ENCODE measurements around the gene SBSN. TPM values are rescaled to one million over a fixed set of nuclear protein-coding genes. Genes with fewer than 3 reads are reported as not detected.

The SBSN gene, protein sequence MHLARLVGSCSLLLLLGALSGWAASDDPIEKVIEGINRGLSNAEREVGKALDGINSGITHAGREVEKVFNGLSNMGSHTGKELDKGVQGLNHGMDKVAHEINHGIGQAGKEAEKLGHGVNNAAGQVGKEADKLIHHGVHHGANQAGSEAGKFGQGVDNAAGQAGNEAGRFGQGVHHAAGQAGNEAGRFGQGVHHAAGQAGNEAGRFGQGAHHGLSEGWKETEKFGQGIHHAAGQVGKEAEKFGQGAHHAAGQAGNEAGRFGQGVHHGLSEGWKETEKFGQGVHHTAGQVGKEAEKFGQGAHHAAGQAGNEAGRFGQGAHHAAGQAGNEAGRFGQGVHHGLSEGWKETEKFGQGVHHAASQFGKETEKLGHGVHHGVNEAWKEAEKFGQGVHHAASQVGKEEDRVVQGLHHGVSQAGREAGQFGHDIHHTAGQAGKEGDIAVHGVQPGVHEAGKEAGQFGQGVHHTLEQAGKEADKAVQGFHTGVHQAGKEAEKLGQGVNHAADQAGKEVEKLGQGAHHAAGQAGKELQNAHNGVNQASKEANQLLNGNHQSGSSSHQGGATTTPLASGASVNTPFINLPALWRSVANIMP
- total RNA-seq (2014; rRNA removed; shearing (Covaris generic); ENCODE audit: low replicate concordance), result 0.30 TPM in 1 of 2 replicates, not detected in the other

DNA sequence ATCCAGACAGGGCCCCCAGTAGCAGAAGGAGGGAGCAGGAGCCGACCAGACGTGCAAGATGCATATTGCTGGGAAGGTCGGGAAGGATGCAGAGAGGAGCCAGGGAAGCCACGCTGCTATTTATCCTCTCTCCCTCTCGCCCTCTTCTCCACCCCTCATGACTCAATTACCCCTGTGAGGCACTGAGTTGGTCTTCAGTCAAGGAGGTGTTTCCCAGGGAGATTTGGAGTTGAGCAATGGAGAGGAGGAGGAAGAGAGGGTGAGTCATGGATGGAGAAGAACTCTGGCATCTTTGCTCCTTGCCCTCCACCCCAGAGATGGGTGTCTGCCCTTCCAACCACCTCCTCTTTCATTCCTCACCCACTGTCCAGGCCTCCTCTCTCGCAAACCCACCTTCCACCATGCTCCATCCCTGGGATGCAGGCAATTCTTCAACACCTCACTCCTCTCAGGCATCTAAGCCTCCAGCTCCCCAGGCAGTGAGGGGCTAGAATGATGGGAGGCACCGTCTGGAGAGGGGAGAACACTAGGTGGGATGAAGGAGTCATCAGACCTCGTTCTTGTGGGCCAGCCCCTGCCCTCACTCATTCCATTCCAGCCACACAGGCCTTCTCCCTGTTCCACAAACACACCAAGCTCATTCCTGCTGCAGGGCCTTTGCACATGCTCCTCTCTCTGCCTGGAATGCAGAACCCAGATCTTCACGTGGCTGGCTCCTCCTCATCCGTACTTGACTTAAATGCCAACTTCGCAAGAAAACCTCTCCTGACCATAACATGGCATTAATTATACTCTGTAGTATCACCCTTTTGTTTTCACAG is at the start of gene SBSN:
Gene SBSN, minus strand, starts transcription at position 94 of the 821 bp plus-strand sequence. Its CDS starts 30 bp downstream, at position 64.
- DNase-seq, result peak; percentile 63

DNA sequence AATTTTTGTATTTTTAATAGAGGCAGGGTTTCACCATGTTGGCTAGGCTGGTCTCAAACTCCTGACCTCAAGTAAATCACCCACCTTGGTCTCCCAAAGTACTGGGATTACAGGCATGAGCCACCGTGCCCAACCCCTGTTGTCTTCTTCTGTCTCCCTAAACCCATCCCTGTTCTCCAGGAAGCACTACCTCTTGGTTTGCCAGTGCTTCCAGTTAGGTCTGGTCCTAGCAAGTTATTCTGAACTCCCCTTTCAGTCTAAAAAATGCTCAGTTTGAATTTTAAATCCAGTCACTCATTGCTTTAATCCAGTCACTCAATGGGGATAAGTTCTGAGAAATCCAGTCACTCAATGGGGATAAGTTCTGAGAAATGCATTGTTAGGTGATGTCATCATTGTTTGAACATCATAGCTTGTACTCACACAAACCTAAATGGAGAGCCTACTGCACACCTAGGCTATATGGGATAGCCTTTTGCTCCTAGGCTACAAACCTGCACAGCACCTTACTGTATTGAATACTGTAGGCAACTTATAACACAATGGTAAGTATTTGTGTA is 43.4 kb upstream of the SBSN start:
- H3K36me3 ChIP-seq, result no peaks in the 10 kb centered on the region
- H3K27me3 ChIP-seq, result peaks cover 8% of the 10 kb centered on the region; the same call in 1 of the 2 replicates
- DNase-seq, result no peak
- H3K9me3 ChIP-seq, result peaks cover 14% of the 10 kb centered on the region
- H3K4me3 ChIP-seq, result no peak overlapping the region

More for the DNA sequence above, at the start of gene SBSN:
- H3K36me3 ChIP-seq, result no peaks in the 10 kb centered on the region
- no peaks in the 10 kb centered on the region for H3K9me3 ChIP-seq
- no peak within 1 kb of the TSS for H3K4me3 ChIP-seq
- peaks cover 8% of the 10 kb centered on the region; the same call in 1 of the 2 replicates for H3K27me3 ChIP-seq

DNA sequence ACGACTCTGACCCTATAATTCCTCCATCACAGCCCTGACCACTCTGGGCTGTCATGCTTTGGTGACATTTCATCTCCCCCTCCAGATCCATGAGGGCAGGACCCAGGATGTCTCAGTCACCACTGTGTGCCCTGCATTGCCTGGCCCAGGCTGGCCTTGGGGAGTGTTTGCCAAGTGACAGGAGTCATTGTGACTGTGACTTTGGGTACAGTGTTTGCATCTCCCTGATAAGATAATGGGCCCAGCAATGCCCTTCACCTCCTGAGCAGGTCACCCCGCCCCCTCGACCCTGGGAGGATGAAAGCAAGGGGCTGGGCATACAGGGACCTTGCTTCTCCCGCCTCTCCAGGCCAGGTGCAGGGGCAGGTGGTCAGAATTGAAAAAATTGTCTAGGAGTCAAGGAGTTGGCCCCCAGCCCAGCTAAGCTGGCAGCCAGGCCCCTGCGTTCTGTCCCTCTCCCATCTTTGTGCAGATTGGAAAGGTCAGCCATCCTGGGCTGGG is 41.2 kb upstream of the SBSN start:
- no peak for DNase-seq
- Histone ChIP-seq H3K36me3 (no peaks in the 10 kb centered on the region), H3K4me3 (no peak overlapping the region), H3K9me3 (no peaks in the 10 kb centered on the region), H3K27me3 (peaks cover 9% of the 10 kb centered on the region; the same call in 1 of the 2 replicates)

DNA sequence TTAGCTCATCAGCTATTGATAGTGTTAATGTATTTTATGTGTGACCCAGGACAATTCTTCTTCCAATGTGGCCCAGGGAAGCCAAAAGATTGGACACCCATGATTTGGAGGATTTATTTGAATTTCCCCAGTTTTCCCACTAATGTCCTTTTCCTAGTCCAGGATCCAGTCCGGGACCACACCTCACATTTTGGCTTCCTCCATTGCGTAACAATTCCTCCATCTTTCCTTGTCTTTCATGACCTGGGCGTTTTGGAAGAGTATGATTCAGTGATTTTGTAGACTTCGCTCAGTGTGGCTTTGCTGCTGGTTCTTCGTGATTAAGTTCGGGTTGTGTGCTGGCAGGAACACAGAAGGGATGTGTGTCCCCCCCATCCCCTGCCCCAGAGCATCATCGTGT is 38.6 kb upstream of the SBSN start:
- no peak overlapping the region for H3K4me3 ChIP-seq
- DNase-seq, result no peak
- no peaks in the 10 kb centered on the region for H3K36me3 ChIP-seq

DNA sequence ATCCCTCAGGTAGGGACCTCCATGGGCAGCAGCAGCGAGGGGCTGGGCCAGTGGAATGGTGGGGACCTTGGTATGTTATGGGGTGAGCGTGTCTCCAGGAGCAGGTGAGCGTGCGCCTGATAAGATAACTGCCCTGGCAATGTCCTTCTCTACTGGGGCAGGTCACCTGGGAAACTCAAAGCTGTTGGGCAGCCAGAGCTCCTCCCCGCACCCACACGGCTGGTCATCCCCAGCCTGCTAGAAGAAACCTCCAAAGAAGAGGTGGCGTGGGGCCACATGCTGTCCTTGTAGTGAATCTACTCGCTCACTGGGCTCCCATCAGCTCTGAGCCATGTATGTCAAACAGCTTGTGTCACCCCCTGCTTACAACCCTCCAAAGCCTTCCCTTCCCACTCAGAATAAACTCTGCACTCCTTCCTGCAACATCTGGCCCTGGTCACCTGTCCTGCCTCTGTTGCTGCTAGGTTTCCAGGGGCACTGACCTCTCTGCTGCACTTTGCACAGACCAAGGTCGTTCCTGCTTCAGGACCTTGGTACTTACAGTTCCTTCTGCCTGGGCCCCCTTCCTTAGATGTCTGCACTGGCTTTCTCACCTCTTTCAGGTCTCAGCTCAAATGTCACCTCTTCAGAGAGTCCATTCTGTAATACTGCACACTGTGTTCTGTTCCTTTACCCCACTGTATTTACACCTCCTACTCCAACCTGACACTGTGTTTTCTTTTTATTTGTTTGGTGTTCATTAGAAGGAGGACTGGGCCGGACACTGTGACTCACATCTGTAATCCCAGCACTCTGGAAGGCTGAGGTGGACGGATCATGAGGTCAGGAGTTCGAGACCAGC is 37.1 kb upstream of the SBSN start:
- Histone ChIP-seq H3K27me3 (peaks cover 6% of the 10 kb centered on the region), H3K4me3 (no peak overlapping the region), H3K9me3 (no peaks in the 10 kb centered on the region), H3K36me3 (no peaks in the 10 kb centered on the region)
- DNase-seq, result no peak

More for the DNA sequence above, 38.6 kb upstream of the SBSN start:
- Histone ChIP-seq H3K27me3 (peaks cover 9% of the 10 kb centered on the region), H3K9me3 (no peaks in the 10 kb centered on the region)

DNA sequence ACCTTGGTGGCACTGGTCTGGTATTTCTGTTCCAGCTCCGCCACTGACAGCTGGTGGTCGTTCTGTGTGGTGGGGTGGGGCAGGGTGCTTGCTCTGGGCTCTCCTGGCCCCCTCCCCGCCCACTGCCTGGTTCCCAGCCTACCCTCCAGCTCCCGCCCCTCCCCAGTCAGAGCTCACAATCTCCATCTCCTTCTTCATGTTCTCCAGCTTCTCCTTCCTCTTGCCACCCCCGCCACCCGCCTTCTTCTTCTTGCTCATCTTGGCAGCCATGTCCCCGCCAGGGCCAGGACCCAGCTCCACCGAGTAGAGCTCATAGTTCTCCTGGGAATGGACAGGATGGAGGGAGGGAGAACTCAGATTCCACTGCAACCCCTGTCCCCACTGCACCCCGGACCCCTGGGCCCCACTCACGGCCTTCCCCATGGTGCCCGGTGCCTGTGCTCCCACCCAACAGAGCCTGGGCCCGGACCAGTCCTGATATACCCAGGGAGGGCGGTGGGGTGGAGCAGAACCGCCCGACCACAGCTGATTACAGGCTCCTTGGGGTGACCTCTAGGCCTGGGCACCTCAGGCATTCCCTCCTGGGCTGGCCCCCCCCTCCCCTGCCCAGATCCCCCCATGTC is 35.2 kb upstream of the SBSN start, which contains the start of gene ATP4A:
Gene ATP4A, minus strand, starts transcription at position 452 of the 623 bp plus-strand sequence. Its CDS starts 29 bp downstream, at position 423.
- Histone ChIP-seq H3K27me3 (peaks cover 23% of the 10 kb centered on the region), H3K4me3 (no peak within 1 kb of the TSS), H3K9me3 (no peaks in the 10 kb centered on the region), H3K36me3 (no peaks in the 10 kb centered on the region)
- DNase-seq, result no peak

DNA sequence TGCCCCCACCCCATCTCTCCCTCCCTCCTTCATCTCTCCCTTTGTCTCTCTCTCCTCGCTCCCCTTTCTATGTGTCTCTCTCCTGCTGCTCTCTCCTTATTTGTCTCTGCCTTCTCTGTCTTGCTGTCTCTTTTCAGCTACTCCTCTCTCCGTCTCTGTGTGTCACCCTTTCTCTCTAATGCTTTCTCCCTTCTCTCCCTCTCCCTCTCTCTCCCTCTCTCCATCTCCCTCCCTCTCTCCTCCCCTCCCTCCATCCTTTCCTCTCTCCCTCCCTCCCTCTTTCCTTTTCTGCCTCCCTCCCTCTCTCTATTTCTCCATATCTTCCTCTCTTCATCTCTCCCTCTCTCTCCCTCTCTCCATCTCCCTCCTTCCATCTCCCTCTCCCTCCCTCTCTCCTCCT is 34.7 kb upstream of the SBSN start:
- Histone ChIP-seq H3K4me3 (no peak overlapping the region), H3K36me3 (no peaks in the 10 kb centered on the region), H3K27me3 (peaks cover 25% of the 10 kb centered on the region), H3K9me3 (no peaks in the 10 kb centered on the region)
- DNase-seq, result no peak

DNA sequence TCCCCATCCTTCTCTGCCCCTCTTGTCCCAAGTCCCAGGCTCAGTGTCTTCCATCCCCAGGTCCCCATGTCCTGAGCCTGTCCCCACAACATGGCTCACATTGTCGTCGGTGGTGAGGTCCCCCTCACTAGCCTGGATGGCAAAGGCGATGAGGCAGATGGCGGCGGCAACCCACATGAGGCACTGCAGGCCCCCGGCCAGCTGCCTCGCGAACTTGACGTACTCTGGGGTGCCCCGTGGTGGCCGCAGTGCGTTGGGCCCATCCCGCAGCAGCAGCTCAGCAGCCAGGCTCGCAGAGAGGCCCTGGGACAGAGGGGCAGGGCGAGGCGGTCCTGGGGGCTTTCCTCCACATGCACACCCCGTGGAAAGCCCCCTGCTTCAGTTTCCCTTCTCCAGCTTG is 34.2 kb upstream of the SBSN start:
- Histone ChIP-seq H3K36me3 (no peaks in the 10 kb centered on the region), H3K27me3 (peaks cover 25% of the 10 kb centered on the region), H3K9me3 (no peaks in the 10 kb centered on the region), H3K4me3 (no peak overlapping the region)
- no peak for DNase-seq

DNA sequence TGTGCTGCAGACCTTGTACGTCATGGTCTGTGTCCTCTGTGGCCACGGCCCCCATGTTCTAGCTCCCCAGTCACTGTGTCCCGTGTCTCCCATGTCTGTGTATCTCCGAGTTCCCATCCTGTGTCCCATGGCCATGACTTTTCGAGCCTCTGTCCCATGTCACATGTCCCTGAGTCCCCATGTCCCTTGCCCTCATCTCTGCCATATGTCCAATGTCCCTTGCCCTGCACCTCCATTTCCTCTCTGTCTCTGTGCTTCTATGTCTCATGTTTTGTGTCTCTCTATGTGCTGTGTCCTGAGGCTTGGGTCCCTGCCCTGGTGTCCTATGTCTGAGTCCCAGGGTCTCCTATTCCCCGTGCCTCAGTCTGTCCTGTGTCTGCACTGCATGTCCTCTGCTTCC is 33.3 kb upstream of the SBSN start:
- Histone ChIP-seq H3K9me3 (no peaks in the 10 kb centered on the region), H3K4me3 (no peak overlapping the region), H3K27me3 (peaks cover 19% of the 10 kb centered on the region), H3K36me3 (no peaks in the 10 kb centered on the region)
- no peak for DNase-seq

DNA sequence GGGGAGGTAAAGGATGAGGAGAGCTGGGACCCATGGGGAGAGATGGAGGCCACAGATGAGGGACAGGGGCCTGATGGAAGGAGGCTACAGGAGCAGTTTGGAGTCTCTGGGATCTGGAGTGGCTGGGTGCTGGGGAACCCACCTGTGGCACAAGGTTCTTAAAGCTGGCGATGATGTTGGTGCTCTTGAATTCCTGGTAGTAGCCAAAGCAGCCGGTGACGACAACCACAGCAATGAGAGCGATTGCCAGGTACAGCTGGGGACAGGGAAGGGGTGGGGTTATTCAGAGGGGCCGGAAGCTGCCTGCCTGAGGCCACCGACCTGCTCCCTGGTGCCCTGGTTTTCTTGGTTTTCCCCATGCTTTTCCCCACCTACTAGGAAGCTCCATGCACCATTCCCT is 32.6 kb upstream of the SBSN start:
- Histone ChIP-seq H3K27me3 (peaks cover 19% of the 10 kb centered on the region), H3K9me3 (no peaks in the 10 kb centered on the region), H3K4me3 (no peak overlapping the region), H3K36me3 (no peaks in the 10 kb centered on the region)
- no peak for DNase-seq

DNA sequence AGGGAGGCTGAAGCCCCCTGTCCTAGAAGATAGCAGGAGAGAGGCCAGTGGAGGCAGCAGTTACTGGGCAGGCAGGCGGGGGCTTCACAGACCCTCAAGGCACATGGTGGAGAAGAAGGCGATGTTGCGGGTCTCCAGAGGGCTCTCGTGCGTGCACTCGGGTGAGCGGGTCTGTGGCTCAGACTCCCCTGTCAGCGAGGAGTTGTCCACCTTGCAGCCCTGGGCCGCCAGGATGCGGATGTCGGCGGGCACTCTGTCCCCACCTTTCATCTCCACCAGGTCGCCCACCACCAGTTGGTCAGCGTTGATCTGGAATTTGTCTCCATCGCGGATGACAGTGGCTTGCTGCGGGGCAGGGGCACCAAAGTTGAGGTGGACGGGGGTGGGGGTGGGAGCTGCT is 32.2 kb upstream of the SBSN start:
- DNase-seq, result no peak
- H3K36me3 ChIP-seq, result no peaks in the 10 kb centered on the region
- H3K4me3 ChIP-seq, result no peak overlapping the region
- no peaks in the 10 kb centered on the region for H3K9me3 ChIP-seq
- peaks cover 19% of the 10 kb centered on the region for H3K27me3 ChIP-seq

DNA sequence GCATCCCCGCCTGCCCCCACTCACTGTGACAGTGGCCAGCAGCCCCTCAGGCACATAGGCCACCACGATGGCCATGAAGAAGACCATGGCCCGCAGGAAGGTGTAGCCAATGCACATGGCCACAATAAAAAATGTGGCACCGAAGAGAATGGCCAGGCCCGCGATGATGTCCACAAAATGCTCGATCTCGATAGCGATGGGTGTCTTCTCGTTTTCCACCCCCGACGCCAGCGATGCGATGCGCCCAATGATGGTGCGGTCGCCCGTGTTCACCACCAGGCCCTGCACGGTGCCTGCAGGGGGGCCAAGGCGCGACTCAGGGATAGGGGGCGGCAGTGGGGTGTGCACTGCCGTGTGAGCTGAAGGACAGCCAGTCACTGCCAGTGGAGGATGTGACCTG is 31.7 kb upstream of the SBSN start:
- no peak for DNase-seq
- Histone ChIP-seq H3K9me3 (no peaks in the 10 kb centered on the region), H3K36me3 (no peaks in the 10 kb centered on the region), H3K4me3 (no peak overlapping the region), H3K27me3 (peaks cover 19% of the 10 kb centered on the region)

DNA sequence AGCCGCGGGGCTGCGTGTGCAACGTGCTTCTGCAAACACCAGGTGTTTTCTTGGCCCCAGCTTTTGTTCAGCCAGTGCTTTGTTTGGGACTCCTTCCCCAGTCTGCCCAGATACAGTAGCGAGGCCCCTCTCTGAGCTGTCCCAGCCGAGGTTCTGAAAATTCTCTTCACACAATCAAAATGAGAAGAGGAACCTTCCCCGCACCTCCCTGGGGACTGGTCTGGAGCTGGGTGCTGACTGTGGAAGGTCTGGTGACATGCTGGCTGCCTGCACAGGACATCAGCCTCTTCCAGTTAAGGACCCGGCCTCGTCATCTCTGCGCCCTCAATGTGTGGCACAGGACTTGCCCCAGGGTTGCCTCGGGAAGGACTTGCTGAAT is 31.2 kb upstream of the SBSN start:
- no peak for DNase-seq
- H3K36me3 ChIP-seq, result no peaks in the 10 kb centered on the region
- H3K9me3 ChIP-seq, result no peaks in the 10 kb centered on the region
- H3K27me3 ChIP-seq, result peaks cover 19% of the 10 kb centered on the region
- no peak overlapping the region for H3K4me3 ChIP-seq

DNA sequence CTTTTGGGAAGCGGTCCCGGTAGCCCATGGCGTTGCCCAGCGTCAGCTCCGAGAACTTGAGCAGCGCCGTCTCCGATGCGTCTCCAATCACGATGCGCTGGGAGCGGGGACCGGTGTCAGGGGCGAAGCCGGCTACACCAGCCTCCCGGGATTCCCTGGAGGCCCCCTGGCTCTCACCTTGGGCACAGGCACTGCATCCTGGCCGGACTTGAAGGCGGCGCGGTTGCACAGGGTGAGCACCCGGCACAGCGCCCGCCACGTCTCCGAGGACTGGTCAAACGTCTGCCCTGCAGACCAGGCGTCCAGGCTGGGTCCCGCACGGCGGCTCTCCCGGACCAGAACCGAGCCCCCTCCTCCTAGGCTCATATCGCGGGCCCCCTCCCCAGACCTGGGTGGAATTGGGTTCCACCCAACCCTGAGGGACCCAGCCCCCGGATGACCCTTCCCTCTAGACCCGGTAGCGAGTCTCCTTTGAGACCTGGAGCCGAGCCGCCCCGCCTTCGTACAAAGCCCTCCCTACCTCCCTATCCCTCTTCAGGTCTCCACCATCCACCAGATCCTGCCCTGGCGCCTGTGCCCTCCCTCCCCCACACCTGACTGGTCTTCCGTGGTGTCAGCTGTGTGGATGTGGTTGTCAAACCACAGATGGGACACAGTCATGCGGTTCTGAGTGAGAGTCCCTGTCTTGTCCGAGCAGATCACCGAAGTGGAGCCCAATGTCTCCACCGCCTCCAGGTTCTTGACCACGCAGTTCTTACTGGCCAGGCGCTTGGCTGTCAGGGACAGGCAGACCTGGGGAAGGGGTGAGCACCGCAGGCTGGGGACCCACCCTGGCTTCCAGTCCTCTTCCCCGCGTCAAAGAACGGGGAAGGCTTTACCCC is 30.5 kb upstream of the SBSN start:
- H3K4me3 ChIP-seq, result no peak overlapping the region
- peaks cover 19% of the 10 kb centered on the region for H3K27me3 ChIP-seq

More for the DNA sequence above, 30.5 kb upstream of the SBSN start:
- H3K36me3 ChIP-seq, result no peaks in the 10 kb centered on the region
- DNase-seq, result no peak
- H3K9me3 ChIP-seq, result no peaks in the 10 kb centered on the region
